Choroid plexus epithelial cell (primary cell): Measurements from ENCODE around the gene ATF6B.

ENCODE experiments used
- DNase-seq: peaks from one replicate; pipeline ENCODE4 v3.0.0-alpha.2; 2010; ENCODE audit warnings: low read depth
- H3K4me3 ChIP-seq: 2 replicates; pipeline ENCODE4 v1.5.1; 2011; ENCODE audit warnings: low read depth, mild to moderate bottlenecking, control low read depth, low read length, moderate library complexity
- TF ChIP-seq, protein P1 (sequence below): conservative IDR thresholded peaks from 2 replicates; pipeline ENCODE4 v1.5.1; 2011; ENCODE audit warnings: low read depth, mild to moderate bottlenecking, control low read depth, inconsistent platforms, low read length, moderate library complexity

Gene ATF6B

DNA sequence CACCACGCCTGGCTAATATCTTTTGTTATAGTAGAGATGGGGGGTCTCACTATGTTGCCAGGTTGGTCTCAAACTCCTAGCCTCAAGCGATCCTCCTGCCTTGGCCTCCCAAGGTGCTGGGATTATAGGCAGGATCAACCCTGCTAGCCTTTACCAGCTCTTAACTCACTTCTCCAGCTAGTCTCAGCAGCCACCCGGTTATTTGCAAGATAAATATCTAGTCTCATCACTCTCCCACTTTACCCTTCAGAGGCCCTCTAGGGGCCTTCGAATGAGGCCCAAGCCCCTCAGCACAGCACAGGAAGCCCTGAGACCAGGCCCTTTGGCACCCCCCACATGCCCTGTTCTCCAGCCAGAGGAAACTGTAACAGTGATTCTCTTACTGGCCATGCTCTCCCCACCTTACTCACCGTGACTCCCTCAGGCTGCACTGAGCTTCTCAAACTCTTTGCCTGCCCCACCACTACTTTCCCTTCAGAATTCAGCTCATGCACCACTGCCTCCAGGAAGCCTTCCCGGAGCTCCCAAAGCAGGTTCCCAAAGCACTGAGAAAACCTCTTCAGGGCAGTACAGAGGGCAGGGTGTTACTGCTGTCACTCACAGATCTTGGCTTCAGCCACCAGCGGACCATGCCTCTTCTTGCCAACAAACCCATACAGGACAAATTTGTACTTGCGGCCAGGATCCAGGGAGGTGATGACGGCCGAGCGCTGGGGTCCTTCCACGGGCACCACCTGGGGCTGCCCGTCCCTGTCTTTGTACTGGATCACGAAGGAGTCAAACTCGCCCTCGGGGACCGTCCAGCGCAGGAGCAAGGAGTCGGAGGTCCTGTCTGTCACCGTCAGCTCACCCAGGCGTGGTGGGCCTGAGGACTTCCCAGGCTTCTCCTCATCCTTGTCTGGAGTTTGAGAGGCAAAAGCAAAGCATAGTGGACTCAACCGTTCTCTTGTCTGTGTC, 44.0 kb downstream of the ATF6B start:
- TF ChIP-seq, protein P1, sequence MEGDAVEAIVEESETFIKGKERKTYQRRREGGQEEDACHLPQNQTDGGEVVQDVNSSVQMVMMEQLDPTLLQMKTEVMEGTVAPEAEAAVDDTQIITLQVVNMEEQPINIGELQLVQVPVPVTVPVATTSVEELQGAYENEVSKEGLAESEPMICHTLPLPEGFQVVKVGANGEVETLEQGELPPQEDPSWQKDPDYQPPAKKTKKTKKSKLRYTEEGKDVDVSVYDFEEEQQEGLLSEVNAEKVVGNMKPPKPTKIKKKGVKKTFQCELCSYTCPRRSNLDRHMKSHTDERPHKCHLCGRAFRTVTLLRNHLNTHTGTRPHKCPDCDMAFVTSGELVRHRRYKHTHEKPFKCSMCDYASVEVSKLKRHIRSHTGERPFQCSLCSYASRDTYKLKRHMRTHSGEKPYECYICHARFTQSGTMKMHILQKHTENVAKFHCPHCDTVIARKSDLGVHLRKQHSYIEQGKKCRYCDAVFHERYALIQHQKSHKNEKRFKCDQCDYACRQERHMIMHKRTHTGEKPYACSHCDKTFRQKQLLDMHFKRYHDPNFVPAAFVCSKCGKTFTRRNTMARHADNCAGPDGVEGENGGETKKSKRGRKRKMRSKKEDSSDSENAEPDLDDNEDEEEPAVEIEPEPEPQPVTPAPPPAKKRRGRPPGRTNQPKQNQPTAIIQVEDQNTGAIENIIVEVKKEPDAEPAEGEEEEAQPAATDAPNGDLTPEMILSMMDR = no peak
- DNase-seq = no peak
- H3K4me3 ChIP-seq = no peak overlapping the region

DNA sequence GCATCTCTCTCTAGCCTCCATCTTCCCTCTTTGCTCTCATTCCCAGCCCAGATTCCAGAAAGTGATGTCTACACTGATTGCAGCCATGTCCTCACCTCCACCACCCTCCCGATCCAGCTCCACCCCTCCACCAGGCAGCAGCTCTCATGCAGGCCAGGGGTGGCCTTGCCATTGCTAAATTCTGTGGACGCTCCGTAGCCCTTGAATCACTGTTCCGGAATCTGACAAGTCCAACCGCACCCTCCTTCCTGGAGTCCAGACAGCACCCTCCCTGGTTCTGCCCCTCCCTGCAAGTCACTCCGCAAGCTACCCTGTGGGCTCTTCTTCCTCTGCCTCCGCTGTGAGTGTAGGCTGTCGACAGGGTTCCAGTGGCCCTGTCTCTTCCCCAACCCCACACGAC, 45.1 kb downstream of the ATF6B start:
- peak; percentile 77 for DNase-seq
- H3K4me3 ChIP-seq = no peak overlapping the region
- TF ChIP-seq, protein P1 = no peak

DNA sequence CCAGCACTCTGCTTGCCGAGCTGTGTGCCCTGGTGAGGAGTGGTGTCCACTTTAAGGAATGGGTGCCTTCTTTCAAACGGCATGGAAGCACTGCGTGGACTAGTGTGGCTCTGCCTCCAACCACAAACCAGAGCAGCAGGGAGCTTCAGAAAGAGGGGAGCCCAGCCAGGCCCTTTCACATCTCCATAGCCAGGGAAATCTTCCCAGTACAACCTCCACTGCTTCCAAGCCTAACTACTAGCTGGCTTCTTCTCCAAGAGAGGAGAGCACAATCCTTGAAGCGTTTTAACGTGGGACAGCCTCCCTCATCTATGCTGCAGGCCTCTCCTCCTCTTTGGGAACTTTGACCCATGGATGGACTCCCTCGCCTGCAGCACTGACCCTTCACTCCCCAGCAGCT, 45.6 kb downstream of the ATF6B start:
- TF ChIP-seq, protein P1 = no peak
- no peak overlapping the region for H3K4me3 ChIP-seq

DNA sequence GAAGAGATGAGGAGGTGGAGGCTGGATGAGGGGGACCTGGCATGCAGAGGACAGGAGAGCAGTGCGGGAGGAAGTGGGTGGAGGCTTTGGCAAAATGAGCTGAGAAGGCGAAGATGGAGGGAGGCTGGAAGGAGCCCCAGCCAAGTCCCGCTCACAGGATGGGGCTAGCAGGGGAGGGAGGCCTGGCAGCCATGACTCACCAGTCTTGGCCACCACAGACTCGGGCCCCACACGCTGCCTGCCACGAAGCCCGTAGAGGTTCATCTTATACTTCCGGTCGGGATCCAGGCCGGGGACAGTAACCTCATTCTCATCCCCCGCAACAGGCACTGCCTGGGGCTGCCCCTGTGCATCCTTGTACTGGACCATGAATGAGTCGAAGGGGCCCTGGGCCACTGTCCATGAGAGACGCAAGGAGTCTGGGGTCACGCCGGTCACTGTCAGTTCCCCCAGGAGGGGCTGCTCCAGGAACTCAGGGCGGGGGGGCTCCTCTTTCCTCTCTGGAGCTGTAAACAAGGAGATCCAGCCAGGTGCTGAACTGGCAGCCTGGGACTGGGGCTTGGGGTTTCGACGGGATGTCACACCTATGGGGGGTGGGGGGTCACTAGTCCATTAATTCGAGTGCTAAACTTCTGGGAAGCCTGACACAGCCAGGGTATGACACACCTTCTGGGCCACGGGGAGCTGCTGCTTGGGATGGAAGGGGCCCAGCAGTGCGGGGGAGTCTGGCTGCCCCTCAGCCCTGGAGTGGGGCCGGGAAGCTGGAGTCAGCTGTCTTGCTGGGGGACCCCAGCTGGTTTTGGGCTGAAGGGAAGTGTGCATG, 46.7 kb downstream of the ATF6B start:
- no peak overlapping the region for H3K4me3 ChIP-seq
- DNase-seq = peak; percentile 84
- TF ChIP-seq, protein P1 = no peak

More for the DNA sequence above, 45.6 kb downstream of the ATF6B start:
- peak; percentile 16 for DNase-seq

DNA sequence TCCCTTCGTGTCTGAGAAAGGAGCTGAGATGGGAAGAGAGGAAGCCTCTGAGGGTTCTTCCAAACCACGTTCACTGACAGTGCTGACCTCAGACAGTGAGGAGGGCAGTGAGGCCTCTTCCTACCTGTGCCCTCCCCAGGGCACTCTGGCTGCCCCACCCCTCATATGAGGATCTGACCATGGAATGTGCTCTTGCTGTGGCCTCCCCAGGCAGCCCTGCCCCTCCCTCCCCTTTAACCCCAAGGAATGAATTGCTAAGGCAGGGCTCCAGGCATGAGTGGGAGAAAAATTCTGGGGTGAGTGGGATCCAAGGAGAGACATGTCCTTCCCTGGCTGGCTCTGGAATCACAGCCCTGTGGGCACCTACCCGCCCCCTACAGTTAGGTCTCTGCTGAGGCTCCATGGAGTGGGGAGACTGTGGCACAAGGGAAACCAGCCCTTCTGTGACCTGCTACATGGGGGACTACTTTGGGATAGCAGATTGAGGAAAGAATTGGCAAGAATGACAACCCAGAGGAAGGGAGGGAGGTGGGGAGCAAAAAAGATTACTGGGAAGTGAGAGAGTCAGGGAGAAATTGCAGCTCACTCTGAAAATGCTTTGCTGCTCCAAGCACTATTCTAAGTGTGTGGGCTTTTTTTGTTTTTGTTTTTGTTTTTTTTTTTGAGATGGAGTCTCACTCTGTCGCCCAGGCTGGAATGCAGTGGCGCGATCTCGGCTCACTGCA, 48.3 kb downstream of the ATF6B start:
- H3K4me3 ChIP-seq = no peak overlapping the region
- TF ChIP-seq, protein P1 = no peak

DNA sequence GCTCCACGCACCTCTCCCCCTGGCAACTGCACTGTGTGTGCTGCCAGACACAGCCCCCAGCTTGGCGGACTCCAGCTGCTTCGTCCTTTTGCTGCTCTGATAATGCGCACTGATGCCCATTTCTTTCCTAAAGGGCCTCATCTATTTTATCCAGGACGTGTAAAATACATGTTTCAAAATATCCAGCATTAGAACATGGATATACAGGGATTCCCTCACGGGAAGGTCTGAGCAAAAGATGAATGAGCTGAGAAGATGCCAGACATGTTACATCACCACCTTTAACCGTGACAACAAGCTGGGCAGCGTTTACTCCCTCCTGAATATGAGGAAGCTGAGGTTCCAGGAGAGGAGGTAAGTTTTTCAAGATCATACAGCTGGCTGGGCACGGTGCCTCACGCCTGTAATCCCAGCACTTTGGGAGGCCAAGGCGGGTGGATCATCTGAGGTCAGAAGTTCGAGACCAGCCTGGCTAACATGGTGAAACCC, 51.7 kb downstream of the ATF6B start:
- H3K4me3 ChIP-seq = no peak overlapping the region
- TF ChIP-seq, protein P1 = no peak
- DNase-seq = peak; percentile 72

More for the DNA sequence above, 48.3 kb downstream of the ATF6B start:
- DNase-seq = no peak
